SU-DHL-6 (cell line): ENCODE data around the gene CLIP4.

ENCODE experiments used
- CTCF ChIP-seq: fragments of 200-600 bp; sonication (generic); IDR thresholded peaks from one replicate; pipeline ENCODE4 v1.5.1; 2017; ENCODE audit warnings: antibody characterized with exemption, mild to moderate bottlenecking, low read length, moderate library complexity; ENCODE audit not compliant: insufficient read depth, poor library complexity, severe bottlenecking
- EZH2phosphoT487 ChIP-seq: fragments of 200-600 bp; sonication (generic), shearing (Covaris generic); conservative IDR thresholded peaks from 2 replicates; pipeline ENCODE4 v1.6.1; 2018; ENCODE audit warnings: mild to moderate bottlenecking, antibody characterized with exemption, low read length, moderate library complexity, mixed read lengths

GRCh38 chr2:29219374-29219773, 104.2 kb downstream of the CLIP4 start:
- TF ChIP-seq CTCF = no peak
- no peak for TF ChIP-seq EZH2phosphoT487
